HG03135 (cell line): ENCODE data around the gene SLAMF1.
A peak's percentile ranks its signal among the peaks of the same experiment; 100 is the strongest.
"Not testable (repeated sequence)": the region's sequence is repeated elsewhere in the genome, so short reads cannot be mapped to it uniquely, and the experiment has no call there.

Experiments used
- ATAC-seq: cut with Tn5 transposase; IDR thresholded peaks from one replicate; pipeline ENCODE4 v1.9.1; 2021; ENCODE audit warnings: mild to moderate bottlenecking, moderate library complexity; ENCODE audit not compliant: unreplicated experiment

Gene SLAMF1

GRCh38 chr1:160607011-160607671 lies 39.7 kb downstream of the SLAMF1 start:
- ATAC-seq, result peak; percentile 59

GRCh38 chr1:160606611-160607010 lies 40.2 kb downstream of the SLAMF1 start:
- no peak for ATAC-seq

GRCh38 chr1:160605792-160606479 lies 40.9 kb downstream of the SLAMF1 start:
- no peak for ATAC-seq

GRCh38 chr1:160605205-160605604 lies 41.6 kb downstream of the SLAMF1 start:
- ATAC-seq, result no peak

GRCh38 chr1:160597705-160598104 lies 49.1 kb downstream of the SLAMF1 start:
- ATAC-seq, result no peak

GRCh38 chr1:160597051-160597450 lies 49.8 kb downstream of the SLAMF1 start:
- no peak for ATAC-seq

GRCh38 chr1:160590488-160590887 lies 56.4 kb downstream of the SLAMF1 start:
- no peak for ATAC-seq

- ATAC-seq, result no peak
Measured at GRCh38 chr1:160588468-160588867, 58.4 kb downstream of the SLAMF1 start.

- no peak for ATAC-seq
Measured at GRCh38 chr1:160584784-160585183, 62.1 kb downstream of the SLAMF1 start.

GRCh38 chr1:160582976-160583375 lies 63.9 kb downstream of the SLAMF1 start:
- ATAC-seq, result not testable (repeated sequence)

- no peak for ATAC-seq
Measured at GRCh38 chr1:160581961-160582360, 64.9 kb downstream of the SLAMF1 start.

- ATAC-seq, result no peak
Measured at GRCh38 chr1:160580221-160580812, 66.5 kb downstream of the SLAMF1 start.

- no peak for ATAC-seq
Measured at GRCh38 chr1:160579216-160579701, 67.6 kb downstream of the SLAMF1 start, which contains the start of gene CD84. CD84 (minus strand) TSS chr1:160579496; CDS start chr1:160579437, 59 bp downstream.

GRCh38 chr1:160578525-160579191 lies 68.2 kb downstream of the SLAMF1 start:
- no peak for ATAC-seq

GRCh38 chr1:160578175-160578524 lies 68.7 kb downstream of the SLAMF1 start:
- ATAC-seq, result no peak

- no peak for ATAC-seq
Measured at GRCh38 chr1:160577671-160578070, 69.2 kb downstream of the SLAMF1 start.

GRCh38 chr1:160576884-160577283 lies 70.0 kb downstream of the SLAMF1 start:
- no peak for ATAC-seq

- ATAC-seq, result no peak
Measured at GRCh38 chr1:160576390-160576789, 70.5 kb downstream of the SLAMF1 start.

- ATAC-seq, result no peak
Measured at GRCh38 chr1:160575112-160575664, 71.7 kb downstream of the SLAMF1 start.

GRCh38 chr1:160570840-160571239 lies 76.0 kb downstream of the SLAMF1 start:
- no peak for ATAC-seq

- no peak for ATAC-seq
Measured at GRCh38 chr1:160569806-160570205, 77.0 kb downstream of the SLAMF1 start.
